ENCODE data around the gene RBM12.

DNA sequence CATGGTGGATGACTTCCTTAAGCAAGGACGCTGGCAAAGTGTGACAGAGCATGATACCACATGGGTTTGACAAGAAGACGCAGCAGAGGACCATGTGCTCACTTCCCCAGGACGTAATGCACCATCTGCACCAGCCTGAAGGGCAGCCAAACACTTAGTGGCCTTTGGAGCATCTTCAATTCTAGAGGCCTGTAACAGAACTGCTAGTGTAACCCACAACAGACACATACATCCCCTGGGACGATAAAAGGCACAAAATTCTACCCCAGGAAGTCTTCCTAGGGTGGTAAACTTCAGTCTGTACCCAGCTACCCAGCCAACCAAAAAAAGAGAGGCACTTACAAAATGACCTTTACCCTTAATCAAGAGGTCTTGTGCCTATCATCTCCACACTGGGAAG is 9.2 kb upstream of the RBM12 start:
- TF ChIP-seq, protein P1, sequence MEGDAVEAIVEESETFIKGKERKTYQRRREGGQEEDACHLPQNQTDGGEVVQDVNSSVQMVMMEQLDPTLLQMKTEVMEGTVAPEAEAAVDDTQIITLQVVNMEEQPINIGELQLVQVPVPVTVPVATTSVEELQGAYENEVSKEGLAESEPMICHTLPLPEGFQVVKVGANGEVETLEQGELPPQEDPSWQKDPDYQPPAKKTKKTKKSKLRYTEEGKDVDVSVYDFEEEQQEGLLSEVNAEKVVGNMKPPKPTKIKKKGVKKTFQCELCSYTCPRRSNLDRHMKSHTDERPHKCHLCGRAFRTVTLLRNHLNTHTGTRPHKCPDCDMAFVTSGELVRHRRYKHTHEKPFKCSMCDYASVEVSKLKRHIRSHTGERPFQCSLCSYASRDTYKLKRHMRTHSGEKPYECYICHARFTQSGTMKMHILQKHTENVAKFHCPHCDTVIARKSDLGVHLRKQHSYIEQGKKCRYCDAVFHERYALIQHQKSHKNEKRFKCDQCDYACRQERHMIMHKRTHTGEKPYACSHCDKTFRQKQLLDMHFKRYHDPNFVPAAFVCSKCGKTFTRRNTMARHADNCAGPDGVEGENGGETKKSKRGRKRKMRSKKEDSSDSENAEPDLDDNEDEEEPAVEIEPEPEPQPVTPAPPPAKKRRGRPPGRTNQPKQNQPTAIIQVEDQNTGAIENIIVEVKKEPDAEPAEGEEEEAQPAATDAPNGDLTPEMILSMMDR (IDR thresholded peaks at IDR 0.05) = no peak
- no peak for TF ChIP-seq POLR2A (IDR thresholded peaks at IDR 0.05)

Measured in heart left ventricle (tissue), 13 donors.